ENCODE data around the gene MGAT4B.

MGAT4B gene

DNA sequence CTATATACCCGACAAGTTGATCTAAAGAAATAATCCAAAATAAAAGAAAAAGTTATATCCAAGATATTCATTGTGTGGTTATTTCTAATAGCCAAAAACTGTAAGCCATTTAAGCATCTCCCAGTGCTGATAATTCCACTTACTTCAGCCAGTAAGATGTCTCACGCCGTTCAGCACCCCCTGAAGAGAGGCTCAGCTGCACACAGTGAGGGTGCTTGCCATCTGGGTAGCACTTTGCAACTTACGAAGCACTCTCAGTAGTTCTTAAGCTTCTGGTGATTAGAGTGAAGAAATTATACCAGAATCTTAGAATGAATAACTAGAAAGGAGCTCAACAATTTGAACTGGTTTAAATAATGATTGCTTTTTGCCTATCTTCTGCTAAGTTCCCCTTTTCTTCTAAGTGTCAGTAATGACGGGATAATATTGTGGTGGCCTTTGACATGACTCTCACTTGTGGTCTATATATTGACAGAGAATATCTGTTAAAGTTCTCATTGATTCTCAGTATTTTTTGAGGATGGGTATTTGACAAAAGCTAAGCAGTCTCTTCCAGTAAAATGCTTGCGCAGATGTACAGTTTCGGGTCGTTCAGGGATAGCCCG lies 39.1 kb downstream of the MGAT4B start:
- DNase-seq: no peak

DNA sequence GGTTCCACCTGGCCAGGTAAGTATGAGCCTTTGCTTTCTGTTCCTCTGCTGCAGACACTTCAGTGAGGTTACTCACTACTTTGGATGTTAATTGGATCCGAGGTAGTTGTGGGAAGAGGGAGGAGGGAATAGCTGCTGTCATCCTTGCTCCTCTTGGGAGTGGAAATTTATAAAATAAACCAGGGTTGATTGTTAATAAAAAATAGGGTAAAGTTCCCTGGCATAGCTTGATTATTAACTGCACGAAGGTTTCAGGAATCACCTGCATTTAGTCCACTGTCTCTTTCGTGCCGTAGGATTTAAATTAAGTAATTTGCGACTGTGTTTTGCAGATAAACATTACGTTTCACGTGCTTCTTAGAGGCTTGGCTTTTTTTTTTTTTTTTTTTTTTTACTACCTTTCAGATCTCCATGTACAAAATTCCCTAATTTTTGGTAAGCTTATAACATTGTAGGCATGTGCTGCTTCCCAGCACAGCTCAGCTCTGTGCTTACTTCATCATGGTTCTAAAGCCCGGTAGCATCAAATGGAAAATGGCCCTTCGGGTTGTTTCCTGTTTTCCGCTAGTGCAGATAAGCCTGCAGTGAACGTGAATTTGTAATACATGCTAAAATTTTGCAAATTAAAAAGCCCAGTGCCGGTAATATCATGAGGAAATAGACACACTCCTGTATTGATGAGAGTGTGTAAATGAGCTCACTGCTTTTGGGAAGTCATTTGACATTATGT lies 39.8 kb downstream of the MGAT4B start:
- no peak for DNase-seq

DNA sequence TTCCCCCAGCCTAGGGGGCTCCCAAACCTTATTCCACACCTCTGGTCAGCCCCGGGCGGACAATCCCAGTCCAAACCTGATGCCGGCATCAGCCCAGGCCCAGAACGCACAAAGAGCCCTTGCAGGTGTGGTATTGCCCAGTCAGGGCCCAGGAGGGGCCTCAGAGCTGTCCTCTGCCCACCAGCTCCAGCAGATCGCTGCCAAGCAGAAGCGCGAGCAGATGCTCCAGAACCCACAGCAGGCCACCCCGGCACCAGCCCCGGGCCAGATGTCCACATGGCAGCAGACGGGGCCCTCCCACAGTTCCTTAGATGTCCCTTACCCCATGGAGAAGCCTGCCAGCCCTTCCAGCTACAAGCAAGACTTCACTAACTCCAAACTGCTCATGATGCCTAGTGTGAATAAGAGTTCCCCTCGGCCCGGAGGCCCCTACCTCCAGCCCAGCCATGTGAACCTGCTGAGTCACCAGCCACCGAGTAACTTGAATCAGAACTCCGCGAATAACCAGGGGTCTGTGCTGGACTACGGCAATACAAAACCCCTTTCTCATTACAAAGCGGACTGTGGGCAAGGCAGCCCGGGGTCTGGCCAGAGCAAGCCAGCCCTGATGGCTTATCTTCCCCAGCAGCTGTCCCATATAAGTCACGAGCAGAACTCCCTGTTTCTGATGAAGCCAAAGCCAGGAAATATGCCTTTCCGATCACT lies 40.5 kb downstream of the MGAT4B start:
- DNase-seq: no peak

DNA sequence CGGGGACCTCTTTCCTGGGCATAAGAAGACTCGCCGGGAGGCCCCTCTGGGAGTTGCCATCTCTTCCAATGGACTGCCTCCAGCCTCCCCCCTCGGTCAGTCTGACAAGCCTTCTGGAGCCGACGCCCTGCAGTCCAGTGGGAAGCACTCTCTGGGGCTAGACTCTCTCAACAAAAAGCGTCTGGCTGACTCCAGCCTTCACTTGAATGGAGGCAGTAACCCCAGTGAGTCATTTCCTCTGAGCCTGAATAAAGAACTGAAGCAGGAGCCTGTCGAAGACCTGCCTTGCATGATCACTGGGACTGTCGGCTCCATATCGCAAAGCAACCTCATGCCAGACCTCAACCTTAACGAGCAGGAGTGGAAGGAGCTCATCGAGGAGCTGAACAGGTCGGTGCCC lies 41.3 kb downstream of the MGAT4B start:
- no peak for DNase-seq

DNA sequence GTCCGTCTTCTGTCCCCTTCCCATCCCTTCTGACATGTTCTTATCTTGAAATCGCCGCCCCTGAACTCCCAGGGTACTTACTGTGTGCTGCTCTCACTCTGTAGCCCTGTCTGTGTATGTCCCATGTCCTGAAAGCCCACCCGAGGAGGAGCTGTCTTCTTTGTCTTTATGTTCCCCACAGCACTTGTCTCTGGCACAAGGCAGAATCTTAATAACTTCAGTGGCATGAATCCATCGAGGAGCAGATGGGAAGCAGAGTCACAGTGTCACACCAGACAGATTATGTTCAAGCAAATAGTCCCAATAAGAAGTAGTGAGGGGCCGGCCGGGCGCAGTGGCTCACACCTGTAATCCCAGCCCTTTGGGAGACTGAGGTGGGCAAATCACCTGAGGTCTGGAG lies 42.6 kb downstream of the MGAT4B start:
- no peak for DNase-seq

DNA sequence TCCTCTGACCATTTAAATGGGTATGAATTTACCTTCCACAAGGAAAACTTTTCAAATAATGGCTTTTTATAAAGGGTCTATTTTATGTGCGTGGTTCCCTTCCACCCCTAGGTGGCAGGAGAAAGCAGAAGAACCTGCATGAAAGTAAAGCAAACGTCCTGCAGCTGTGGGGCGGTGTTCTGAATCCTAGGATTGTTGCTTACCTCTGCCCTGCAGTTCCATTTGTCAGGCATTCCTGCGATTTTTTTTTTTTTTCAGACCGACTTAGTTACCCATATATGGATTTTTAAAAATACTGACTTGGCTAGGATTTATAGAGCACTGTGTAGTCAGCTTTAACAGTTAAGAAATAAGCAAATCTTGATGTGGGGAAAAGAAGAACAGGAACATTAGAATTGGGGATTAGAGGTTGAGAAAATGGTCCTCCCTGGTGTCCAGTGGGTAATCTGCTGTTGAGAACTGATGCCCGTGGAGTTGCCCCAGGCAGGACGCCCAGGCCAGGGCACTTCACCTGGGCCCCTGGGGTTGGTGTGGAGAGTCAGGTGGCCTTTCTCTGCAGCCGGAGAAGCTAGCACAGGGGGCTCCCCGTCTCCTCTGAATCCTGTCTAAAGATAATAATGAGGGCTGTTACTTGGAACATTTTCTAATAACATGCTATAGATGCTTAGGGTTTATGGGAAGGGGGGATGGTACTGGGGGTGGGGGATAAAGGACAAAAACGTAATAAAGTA lies 43.3 kb downstream of the MGAT4B start:
- no peak for DNase-seq

DNA sequence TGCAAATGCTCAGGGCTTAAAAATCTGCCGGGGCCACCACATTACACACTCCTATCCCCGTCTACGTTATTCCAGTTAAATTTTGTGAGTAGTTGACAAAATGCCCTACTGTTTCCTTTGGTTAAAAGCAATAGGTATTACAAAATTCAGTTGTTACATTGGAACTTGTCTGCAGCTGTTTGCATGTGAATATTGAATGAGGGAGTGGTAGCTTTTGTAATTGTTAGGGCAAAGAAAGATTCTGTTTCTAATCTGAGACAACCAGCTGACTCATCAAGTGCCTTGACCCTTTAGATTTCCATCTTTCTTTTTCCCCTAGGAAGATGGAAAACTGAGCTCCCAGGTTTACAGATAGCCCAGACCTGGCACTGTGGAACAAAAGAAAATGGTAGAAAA lies 43.9 kb downstream of the MGAT4B start:
- DNase-seq: no peak

DNA sequence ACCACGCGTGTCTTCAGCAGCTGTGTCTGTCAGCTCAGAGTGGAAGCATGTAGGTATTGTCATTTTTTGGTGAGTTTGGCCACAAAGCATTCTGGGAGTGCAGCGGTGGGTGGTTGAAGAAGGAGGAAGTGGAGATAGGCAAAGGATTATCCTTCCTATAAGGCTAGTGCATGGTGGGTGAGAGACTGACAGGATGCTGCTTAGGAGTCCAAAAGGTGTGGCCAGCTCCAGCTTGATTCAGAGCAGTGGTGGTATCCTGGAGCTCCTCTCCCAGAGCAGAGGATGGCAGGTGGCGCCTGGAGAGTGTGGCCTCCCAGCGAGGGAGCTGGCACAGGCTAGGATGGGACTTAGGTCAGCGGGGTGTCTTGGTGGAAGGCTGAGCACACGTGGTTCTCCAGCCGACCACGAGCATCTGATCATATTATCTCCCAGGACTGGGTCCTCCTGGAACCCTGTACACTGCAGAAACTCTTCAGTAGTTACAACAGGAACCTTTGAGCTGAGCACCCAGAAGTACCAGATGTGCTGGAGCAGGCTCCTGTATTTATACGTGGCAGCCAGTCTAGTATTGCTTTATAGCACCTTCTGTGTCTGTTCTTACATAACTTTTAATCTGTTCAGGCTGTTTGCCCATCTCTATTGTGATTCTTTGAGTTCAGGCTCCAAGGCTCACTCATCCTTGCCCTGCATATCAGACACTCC lies 44.4 kb downstream of the MGAT4B start:
- peak; percentile 27 for DNase-seq

DNA sequence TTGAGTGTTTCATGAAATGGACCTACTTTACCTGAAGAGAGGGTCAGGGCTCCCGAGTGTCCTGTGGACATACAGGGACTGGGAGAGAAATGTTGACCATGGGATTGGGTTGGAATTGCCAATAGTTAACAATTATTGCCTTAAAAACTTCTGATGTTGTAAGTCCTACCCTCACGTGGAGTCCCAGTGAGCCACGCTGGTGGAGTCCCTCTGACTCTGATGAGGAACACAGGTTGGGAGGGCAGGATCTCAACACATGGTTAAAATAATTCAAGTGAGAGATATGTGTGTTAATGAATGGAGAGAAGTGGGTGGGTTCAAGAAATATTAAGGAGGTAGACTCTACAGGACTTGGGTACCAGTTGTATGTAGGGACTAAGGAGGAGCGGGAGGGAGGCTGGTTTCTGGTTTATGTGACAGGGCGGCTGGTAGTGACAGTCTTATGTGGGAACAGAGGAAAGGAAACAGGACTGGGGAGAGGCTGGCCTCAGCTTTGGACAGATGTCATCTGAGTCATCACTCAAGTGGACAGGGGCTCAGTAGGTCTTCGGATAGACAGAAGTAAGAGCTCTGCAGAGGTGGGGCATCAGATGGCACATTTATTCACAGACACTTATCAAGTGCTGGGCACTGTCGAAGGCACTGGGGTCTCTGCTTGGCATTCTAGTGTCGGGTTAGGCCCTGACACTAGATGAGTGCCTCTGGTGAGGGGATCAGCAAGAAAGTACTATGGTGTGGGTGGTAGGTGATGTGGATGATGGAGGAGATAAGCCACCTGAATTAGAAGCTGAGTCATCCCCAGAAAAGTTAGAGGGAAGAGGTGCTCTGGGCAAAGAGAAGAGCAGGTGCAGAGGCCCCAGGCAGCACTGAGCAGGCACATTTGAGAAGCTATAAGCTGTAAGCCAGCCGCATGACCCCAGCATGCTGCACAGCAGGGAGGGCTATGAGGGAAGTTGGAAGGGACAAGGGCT lies 46.8 kb downstream of the MGAT4B start:
- DNase-seq: peak; percentile 26

DNA sequence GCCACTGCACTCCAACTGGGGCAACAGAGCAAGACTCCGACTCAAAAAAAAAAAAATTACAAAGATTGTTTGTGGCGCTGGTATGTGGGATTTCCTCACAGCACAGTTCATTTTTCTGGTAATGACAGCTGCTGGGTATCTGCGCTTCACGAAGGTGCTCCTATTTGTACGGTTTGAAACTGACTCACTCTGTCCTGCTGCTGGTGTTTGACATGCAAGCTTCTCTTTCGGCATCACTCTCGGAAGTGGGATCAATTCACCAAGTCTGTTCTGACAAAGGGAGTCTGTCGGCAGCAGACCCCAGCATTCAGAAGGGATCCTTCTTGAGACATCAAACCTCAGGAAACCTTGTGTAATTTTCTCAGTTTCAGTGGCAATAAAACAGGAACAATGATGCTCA lies 47.7 kb downstream of the MGAT4B start:
- DNase-seq: no peak

DNA sequence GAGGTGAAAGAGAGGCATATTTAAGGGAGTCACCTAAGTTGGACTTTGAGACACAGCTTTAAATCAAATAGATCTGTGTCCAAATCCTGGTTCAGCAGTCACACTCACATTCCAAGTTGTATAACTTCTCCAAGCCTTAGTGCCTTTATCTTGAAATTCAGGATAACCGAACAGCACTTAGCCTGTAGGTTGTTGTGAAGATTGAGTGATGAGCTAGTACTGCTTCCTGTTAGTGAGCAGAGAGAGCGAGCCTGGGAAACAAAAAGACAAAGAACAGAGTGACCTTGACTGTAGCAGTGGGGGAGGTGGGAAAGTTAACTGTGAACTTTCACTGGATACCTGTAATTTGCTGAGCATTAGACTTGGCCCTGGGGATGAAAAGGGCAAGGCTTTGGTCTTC lies 51.6 kb downstream of the MGAT4B start:
- no peak for DNase-seq

DNA sequence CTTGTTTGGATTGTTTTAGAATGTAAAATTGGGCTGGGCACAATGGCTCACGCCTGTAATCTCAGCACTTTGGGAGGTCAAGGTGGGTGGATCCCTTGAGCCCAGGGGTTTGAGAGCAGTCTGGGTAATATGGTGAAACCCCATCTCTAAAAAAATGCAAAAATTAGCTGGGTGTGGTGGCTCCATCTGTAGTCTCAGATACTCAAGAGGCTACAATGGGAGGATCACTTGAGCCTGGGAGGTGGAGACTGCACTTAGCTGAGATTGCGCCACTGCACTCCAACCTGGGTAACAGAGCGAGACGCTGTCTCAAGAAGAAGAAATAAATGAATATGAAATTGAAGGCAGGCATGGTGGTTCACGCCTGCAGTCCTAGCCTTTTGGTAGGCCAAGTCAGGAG lies 52.7 kb downstream of the MGAT4B start:
- DNase-seq: no peak

DNA sequence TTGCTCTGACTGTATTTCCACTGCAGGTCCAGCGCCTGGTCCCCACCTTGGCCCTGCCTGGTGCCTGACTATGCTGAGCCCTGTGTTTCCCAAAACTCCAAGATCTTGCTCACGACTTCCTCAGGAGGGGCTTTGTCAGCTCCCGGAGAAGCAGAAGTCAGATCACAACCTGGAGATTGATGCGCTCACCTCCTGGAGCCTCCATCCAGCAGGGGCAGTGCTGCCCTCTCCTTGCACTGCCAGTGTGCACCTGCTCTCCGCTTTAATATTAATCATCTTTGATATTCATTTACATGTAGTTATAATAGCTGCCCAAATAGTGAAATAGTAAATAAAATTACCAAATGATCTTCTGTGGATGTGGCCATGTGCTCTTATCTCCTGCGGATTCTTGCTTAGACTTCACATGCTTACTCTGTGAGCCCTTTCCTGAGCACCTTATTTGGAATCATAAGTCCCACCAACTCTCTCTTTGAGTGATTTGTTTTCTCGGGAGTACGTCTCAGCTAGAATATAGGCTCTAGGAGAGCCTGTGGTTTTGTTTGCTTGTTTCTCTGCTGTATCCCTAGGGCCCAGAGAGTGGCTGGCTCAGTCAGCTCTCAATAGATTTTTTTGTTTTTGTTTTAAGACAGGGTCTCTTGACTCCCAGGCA lies 56.7 kb downstream of the MGAT4B start:
- no peak for DNase-seq

DNA sequence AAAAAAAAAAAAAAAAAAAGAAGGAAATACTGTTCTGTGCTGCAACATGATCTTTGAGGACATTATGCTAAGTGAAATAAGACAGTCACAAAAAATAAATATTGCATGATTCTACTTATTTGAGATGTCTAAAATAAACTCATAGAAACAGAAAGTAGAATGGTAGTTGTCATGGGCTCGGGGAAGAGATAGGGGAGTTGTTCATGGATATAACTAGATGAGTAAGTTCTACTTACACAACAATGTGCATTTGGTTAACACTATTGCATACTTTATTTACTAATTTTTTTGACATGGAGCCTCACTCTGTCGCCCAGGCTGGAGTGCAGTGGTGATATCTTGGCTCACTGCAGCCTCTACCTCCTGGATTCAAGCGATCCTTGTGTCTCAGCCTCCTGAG lies 58.9 kb downstream of the MGAT4B start:
- DNase-seq: no peak

Data from NCI-H510A (cell line).